ENCODE results near the gene NR2C1. TPM values are rescaled to one million over a fixed set of nuclear protein-coding genes. Genes with fewer than 3 reads are reported as not detected.
A peak's percentile ranks its signal among the peaks of the same experiment; 100 is the strongest.

Gene NR2C1
- total RNA-seq, 1 experiment from 2014 or later, result 37.9 TPM

DNA sequence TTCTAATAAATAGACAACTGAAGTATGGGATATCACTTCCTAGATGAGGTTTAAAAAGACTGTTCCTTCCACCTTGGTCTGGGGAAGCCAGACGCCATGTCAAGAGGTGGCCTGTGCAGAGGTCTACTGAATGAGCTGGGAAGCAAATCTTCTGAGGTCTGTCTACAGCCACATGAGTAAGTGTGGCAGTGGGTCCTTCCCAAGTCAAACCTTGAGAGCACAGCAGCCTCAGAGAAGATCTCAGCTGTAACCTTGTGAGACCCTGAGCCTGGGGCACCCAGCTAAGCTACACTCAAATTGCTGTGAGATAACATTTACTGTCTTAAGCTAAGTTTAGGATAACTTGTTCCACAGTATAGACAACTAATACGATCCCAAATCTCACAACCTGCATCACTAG, 90.1 kb downstream of the NR2C1 start:
- no peak for DNase-seq (ENCODE audit: low read depth in 1 of 2, low spot score in 2 of 2)
- no peaks in the 10 kb centered on the region for H3K9me3 ChIP-seq (replicated peaks)

DNA sequence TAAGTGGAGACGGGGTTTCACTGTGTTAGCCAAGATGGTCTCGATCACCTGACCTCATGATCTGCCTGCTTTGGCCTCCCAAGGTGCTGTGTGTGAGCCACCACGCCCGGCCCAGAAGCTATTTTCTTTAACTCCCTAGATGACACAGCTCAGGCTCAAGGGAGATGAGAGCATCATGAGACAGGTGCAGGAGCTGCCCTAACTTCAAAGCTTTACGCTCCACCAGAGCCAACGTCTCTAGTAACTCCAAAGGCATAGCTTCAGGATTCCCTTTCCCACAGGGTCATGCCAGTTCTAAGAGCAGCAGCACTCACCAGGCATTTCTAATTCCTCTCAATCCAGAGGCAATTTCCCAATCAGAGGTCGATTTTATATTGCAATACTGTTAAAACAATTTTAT, 91.0 kb downstream of the NR2C1 start:
- peaks cover 19% of the 10 kb centered on the region for H3K36me3 ChIP-seq
- H3K27ac ChIP-seq, result peak overlapping the region; percentile 99
- no peak overlapping the region for H3K4me3 ChIP-seq
- peaks cover 25% of the 10 kb centered on the region for H3K4me1 ChIP-seq (replicated peaks)
- no peaks in the 10 kb centered on the region for H3K27me3 ChIP-seq (replicated peaks)
- no peaks in the 10 kb centered on the region for H3K9me3 ChIP-seq (replicated peaks)
- DNase-seq (ENCODE audit: low read depth in 1 of 2, low spot score in 2 of 2), result no peak

More for the DNA sequence above, 90.1 kb downstream of the NR2C1 start:
- Histone ChIP-seq H3K4me3 (no peak overlapping the region), H3K27ac (peak overlapping the region; percentile 99), H3K36me3 (peaks cover 15% of the 10 kb centered on the region), H3K27me3 (replicated peaks) (no peaks in the 10 kb centered on the region), H3K4me1 (replicated peaks) (peaks cover 28% of the 10 kb centered on the region)

DNA sequence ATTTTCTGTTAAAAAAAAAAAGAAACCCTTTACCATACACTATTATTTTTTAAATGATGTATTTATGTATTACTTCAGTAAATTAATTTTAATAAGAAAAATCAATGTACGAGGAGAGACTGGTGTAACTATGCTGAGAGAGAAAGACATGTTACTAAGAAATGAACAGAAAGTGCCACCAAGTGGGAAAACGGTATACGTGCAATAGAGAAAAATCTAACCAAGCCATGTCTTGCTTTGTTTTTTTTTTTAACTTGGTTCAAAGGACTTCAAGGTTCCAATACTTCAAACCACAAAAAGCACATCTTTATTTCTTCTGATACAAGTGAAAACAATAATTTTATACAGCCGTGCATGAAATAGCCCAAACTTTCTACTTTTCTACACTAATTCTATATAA, 92.8 kb downstream of the NR2C1 start:
- Histone ChIP-seq H3K4me1 (replicated peaks) (peaks cover 25% of the 10 kb centered on the region), H3K36me3 (peaks cover 19% of the 10 kb centered on the region), H3K27ac (no peak overlapping the region), H3K27me3 (replicated peaks) (no peaks in the 10 kb centered on the region), H3K9me3 (replicated peaks) (no peaks in the 10 kb centered on the region), H3K4me3 (no peak overlapping the region)
- DNase-seq (ENCODE audit: low read depth in 1 of 2, low spot score in 2 of 2), result no peak

DNA sequence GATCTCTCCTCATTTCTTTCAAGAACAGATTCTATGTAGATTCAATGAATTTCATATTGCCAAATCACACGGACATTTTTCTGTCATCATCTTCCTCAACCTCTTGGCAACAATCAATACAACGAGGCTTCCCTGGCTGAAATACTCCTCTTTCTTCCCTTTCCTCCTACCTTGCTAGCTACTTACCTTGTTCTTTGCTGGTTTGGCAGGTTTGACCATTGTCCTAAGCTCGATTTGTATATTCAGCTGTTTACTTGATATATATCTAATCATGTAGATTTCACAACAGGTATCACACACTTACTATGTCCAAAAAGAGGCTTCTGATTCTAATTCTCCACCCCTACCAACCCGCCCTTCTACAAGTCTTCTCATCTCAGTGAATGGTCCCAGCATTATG, 93.5 kb downstream of the NR2C1 start:
- no peaks in the 10 kb centered on the region for H3K27me3 ChIP-seq (replicated peaks)
- DNase-seq (ENCODE audit: low read depth in 1 of 2, low spot score in 2 of 2), result no peak
- no peak overlapping the region for H3K27ac ChIP-seq
- peaks cover 25% of the 10 kb centered on the region for H3K4me1 ChIP-seq (replicated peaks)
- no peak overlapping the region for H3K4me3 ChIP-seq
- H3K36me3 ChIP-seq, result peaks cover 19% of the 10 kb centered on the region
- no peaks in the 10 kb centered on the region for H3K9me3 ChIP-seq (replicated peaks)

DNA sequence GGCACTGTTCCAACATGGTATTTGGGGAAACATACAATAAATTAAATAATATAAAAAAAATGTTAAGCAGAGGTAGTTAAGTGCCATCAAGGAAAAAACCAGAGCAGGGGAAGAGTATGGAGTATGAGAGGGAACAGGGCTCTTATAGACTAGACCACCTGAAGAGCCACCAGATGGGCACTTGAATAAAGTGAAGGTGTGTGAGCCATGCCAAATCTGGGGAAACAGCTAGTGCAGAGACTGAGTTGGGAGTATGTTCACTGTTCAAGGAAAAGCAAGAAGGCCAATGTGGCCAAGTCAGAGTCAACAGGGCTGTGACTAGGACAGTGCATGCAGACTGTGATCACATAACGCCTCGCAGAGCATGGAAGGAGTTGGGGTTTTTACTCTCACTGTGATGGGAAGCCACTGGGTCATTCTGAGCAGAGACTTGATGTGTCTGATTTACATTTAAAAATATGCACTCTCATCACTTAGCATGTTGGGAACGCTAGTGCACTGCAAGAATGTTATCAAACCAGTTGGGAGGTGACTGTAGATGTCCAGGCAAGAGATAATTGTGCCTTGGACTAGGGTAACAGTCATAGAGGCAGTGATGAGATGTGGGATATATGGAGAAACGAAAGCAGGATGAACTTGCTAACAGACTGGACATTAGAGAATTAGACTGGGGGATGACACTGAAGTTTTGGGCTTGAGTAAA, 95.5 kb downstream of the NR2C1 start:
- Histone ChIP-seq H3K27me3 (replicated peaks) (no peaks in the 10 kb centered on the region), H3K27ac (no peak overlapping the region), H3K36me3 (peaks cover 19% of the 10 kb centered on the region), H3K9me3 (replicated peaks) (no peaks in the 10 kb centered on the region), H3K4me1 (replicated peaks) (peaks cover 17% of the 10 kb centered on the region), H3K4me3 (no peak overlapping the region)
- no peak for DNase-seq (ENCODE audit: low read depth in 1 of 2, low spot score in 2 of 2)

DNA sequence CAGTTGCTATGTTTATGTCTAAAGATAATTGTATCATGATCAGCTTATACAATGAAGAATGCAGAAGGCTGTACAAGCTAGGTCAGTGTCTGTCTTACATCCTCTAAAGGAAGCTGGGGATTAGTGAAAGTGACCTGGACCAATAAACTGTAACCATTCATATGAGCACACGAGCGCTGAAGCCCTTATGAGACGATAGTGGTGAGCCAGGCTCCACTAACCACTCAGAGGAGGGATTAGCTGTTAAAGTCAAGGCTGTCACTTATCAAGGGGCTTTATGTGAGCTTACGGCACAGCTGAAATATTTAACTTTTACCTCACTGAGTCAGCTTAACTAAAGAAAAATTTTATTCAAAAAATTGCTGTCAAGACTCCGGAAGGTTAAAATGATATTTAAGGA, 100.2 kb downstream of the NR2C1 start:
- Histone ChIP-seq H3K27ac (no peak overlapping the region), H3K36me3 (peaks cover 30% of the 10 kb centered on the region), H3K4me3 (no peak overlapping the region), H3K4me1 (replicated peaks) (peaks cover 6% of the 10 kb centered on the region; the same call in 1 of the 2 replicates), H3K9me3 (replicated peaks) (no peaks in the 10 kb centered on the region), H3K27me3 (replicated peaks) (no peaks in the 10 kb centered on the region)
- no peak for DNase-seq (ENCODE audit: low read depth in 1 of 2, low spot score in 2 of 2)

DNA sequence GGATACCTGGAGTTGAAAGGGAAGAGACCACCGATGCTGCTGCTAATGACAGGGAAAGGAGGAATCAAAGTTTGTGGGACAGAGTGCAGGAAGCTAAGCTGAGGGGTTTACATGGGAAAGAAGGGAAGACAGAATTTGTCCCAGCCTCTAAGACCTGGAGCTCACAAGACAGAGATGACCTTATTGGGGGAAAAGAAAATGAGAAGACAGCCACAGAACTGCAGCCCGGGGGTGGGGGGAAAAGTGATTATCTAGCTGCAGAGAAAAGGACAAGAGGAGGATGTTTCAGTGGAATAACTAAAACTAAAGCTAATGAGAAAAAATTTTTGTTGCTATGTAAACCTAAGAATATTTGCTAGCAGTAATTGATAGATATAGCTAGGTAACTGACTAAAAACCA, 100.6 kb downstream of the NR2C1 start:
- Histone ChIP-seq H3K36me3 (peaks cover 27% of the 10 kb centered on the region), H3K27me3 (replicated peaks) (no peaks in the 10 kb centered on the region), H3K9me3 (replicated peaks) (no peaks in the 10 kb centered on the region), H3K4me1 (replicated peaks) (peaks cover 6% of the 10 kb centered on the region; the same call in 1 of the 2 replicates), H3K27ac (no peak overlapping the region), H3K4me3 (no peak overlapping the region)
- no peak for DNase-seq (ENCODE audit: low read depth in 1 of 2, low spot score in 2 of 2)

DNA sequence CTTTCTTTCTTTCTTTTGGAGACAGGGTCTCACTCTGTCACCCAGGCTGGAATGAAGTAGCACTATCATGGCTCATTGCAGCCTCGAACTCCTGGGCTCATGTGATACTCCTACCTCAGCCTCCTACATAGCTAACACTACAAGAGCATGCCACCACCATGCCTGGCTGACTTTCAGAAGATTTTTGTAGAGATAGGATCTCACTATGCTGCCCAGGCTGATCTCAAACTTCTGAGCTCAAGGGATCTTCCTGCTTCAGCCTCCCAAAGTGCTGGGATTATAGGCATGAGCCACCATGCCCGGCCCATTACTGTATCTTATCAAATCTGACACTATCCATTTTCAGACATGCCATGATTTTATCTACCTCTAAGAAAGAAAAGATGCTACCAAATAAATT, 101.5 kb downstream of the NR2C1 start:
- peaks cover 6% of the 10 kb centered on the region; the same call in 1 of the 2 replicates for H3K4me1 ChIP-seq (replicated peaks)
- DNase-seq (ENCODE audit: low read depth in 1 of 2, low spot score in 2 of 2), result no peak
- no peaks in the 10 kb centered on the region for H3K9me3 ChIP-seq (replicated peaks)
- no peaks in the 10 kb centered on the region for H3K27me3 ChIP-seq (replicated peaks)
- H3K36me3 ChIP-seq, result peaks cover 27% of the 10 kb centered on the region
- H3K4me3 ChIP-seq, result no peak overlapping the region
- H3K27ac ChIP-seq, result no peak overlapping the region

DNA sequence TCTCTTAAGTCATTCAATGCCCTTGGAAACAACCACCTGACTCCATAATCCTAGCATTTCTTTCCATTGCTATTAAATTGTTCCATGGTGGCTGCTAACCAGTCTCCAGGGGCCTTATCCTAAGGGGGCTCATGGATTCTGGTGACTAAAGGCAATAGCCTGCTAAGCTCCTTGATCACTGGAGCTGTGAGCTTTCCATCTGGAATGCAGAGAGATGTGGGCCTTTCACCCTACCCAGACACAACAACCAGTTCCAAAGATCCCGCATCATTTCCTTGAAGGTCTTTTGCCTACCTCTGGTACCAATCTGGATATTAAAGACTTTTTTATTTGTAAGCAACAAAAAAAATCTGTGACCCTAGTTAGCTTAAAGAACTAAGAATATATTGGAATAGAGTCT, 102.9 kb downstream of the NR2C1 start:
- Histone ChIP-seq H3K9me3 (replicated peaks) (no peaks in the 10 kb centered on the region), H3K27me3 (replicated peaks) (no peaks in the 10 kb centered on the region), H3K4me1 (replicated peaks) (peaks cover 6% of the 10 kb centered on the region; the same call in 1 of the 2 replicates), H3K27ac (no peak overlapping the region), H3K4me3 (no peak overlapping the region), H3K36me3 (peaks cover 27% of the 10 kb centered on the region)
- DNase-seq (ENCODE audit: low read depth in 1 of 2, low spot score in 2 of 2), result no peak

Other genes with a start within 250 kb of the NR2C1 start
- 283 and 390 TPM in 2 replicates for gene NDUFA12, start 69.9 kb downstream of the NR2C1 start, total RNA-seq (2014; rRNA removed; shearing (Covaris generic))
- gene FGD6, start 143.8 kb upstream of the NR2C1 start, total RNA-seq (2014; rRNA removed; shearing (Covaris generic)), result 8.2 and 8.5 TPM in 2 replicates
- gene VEZT, start 144.2 kb upstream of the NR2C1 start, total RNA-seq (2014; rRNA removed; shearing (Covaris generic)), result 73.2 and 80.4 TPM in 2 replicates